Stimulated activated CD4-positive, alpha-beta T cell treated with anti-CD3 and anti-CD28 coated beads, Interleukin-1b, Interleukin-23, amount 100 ng/mL, for 4 hours (primary cell): ENCODE measurements around the gene LMOD1.

Source experiments
- DNase-seq, 2 donors: peaks; one replicate each; pipeline ENCODE4 v3.0.0-alpha.2; 2020; ENCODE audit warnings: low read depth in 2 of 2

Gene LMOD1

GRCh38 chr1:201891451-201892045 lies 54.8 kb downstream of the LMOD1 start:
- DNase-seq, result no peak

GRCh38 chr1:201890806-201891450 lies 55.4 kb downstream of the LMOD1 start:
- no peak for DNase-seq

- no peak for DNase-seq
Observed at GRCh38 chr1:201890223-201890622, 56.1 kb downstream of the LMOD1 start.

- DNase-seq, result no peak
Observed at GRCh38 chr1:201889090-201889968, 57.0 kb downstream of the LMOD1 start.

- DNase-seq, result no peak
Observed at GRCh38 chr1:201888282-201889089, 57.9 kb downstream of the LMOD1 start, which contains the start of gene SHISA4. TSS of gene SHISA4 (plus strand) at chr1:201888898. CDS start at chr1:201888995, 97 bp downstream.

- no peak for DNase-seq
Observed at GRCh38 chr1:201887116-201887866, 59.1 kb downstream of the LMOD1 start.

GRCh38 chr1:201886103-201886885 lies 60.1 kb downstream of the LMOD1 start:
- DNase-seq, result no peak

GRCh38 chr1:201885531-201886075 lies 60.7 kb downstream of the LMOD1 start:
- no peak for DNase-seq

- no peak for DNase-seq
Observed at GRCh38 chr1:201884425-201884824, 61.9 kb downstream of the LMOD1 start.

GRCh38 chr1:201883786-201884185 lies 62.6 kb downstream of the LMOD1 start:
- no peak for DNase-seq

- DNase-seq, result no peak
Observed at GRCh38 chr1:201883266-201883665, 63.1 kb downstream of the LMOD1 start.

- DNase-seq, result no peak
Observed at GRCh38 chr1:201882665-201883132, 63.6 kb downstream of the LMOD1 start.

- no peak for DNase-seq
Observed at GRCh38 chr1:201881617-201882016, 64.7 kb downstream of the LMOD1 start.

- DNase-seq, result no peak
Observed at GRCh38 chr1:201880928-201881571, 65.3 kb downstream of the LMOD1 start.

GRCh38 chr1:201877877-201878401 lies 68.4 kb downstream of the LMOD1 start:
- no peak for DNase-seq

- DNase-seq, result no peak
Observed at GRCh38 chr1:201876148-201876818, 70.1 kb downstream of the LMOD1 start.

GRCh38 chr1:201874672-201875071 lies 71.7 kb downstream of the LMOD1 start:
- DNase-seq, result no peak

GRCh38 chr1:201870397-201870796 lies 76.0 kb downstream of the LMOD1 start:
- DNase-seq, result no peak
